Activated naive CD8-positive, alpha-beta T cell (primary cell): ENCODE measurements around the gene FMNL2.

ENCODE experiments used
- H3K27ac Mint-ChIP-seq: one replicate; pipeline ENCODE4 v1.8.0; 2021; ENCODE audit warnings: mixed read lengths
- H3K27me3 Mint-ChIP-seq: one replicate; pipeline ENCODE4 v1.8.0; 2021; ENCODE audit warnings: mixed read lengths
- H3K36me3 Mint-ChIP-seq: one replicate; pipeline ENCODE4 v1.8.0; 2021; ENCODE audit warnings: mixed read lengths
- H3K4me1 Mint-ChIP-seq: one replicate; pipeline ENCODE4 v1.8.0; 2021; ENCODE audit warnings: low read depth, mixed read lengths
- H3K4me3 Mint-ChIP-seq: one replicate; pipeline ENCODE4 v1.8.0; 2021; ENCODE audit warnings: mild to moderate bottlenecking, mixed read lengths
- H3K9me3 Mint-ChIP-seq: one replicate; pipeline ENCODE4 v1.8.0; 2021; ENCODE audit warnings: low read depth, mixed read lengths

FMNL2 gene

DNA sequence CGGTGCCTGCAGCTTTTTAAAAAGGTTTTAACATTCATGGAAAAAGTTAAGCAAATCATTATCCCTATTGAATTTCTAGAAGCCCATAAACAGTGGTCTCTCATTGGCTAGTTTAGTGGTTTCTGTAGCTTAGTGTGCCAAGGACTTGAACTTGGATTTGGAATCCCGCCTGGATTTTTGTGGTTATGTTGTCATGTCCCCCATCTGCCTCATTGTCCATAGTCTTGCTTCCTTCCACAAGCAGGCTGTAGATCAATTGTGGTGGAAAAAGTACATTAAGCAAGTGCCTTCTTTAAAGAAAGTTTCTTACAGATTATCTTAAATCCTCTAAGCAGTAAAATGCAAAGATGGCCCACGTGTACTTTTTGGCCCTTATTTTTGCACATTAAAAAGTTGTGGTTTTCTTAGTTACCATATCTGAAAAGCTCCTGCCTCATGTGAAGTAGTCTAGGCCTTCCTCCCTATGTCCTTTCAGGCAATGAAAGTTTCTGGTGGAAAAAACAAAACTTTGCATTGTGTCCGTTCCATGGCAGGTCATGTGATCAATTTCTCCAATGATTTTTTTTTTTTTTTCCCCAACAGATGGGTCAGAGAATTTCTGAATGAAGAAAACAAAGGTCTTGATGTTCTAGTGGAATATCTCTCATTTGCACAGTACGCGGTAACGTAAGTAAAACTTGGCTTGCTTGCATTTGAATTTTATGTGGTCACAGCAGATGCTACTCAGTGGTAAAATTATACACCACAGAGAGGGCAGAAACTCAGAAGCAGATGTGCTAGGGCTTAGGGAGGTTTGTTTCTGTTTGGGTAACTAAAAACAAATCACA lies 223.4 kb downstream of the FMNL2 start:
- H3K27ac Mint-ChIP-seq = no peak overlapping the region
- H3K4me1 Mint-ChIP-seq = no peaks in the 10 kb centered on the region
- no peaks in the 10 kb centered on the region for H3K36me3 Mint-ChIP-seq
- H3K4me3 Mint-ChIP-seq = no peak overlapping the region
- no peaks in the 10 kb centered on the region for H3K27me3 Mint-ChIP-seq
- no peaks in the 10 kb centered on the region for H3K9me3 Mint-ChIP-seq

DNA sequence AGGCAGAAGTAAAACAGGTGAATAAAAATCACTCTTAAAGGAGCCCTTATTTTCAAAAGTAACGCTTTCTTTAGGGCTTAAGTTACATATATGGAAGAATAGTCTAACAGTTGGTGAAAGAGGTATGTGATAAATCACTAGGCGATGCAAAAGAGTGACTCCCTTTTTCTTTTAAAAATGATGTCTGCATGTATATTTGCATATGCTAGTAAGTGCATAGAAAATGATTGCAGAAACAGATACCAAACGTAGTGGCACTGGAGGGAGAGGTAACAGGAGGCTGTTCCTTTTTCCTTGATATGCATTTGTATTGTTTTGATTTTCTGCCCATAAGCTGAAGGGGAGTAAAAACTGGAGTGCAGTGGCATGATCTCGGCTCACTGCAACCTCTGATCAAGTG lies 224.0 kb downstream of the FMNL2 start:
- H3K27me3 Mint-ChIP-seq = no peaks in the 10 kb centered on the region
- no peaks in the 10 kb centered on the region for H3K4me1 Mint-ChIP-seq
- no peak overlapping the region for H3K4me3 Mint-ChIP-seq
- H3K36me3 Mint-ChIP-seq = no peaks in the 10 kb centered on the region
- no peak overlapping the region for H3K27ac Mint-ChIP-seq
- H3K9me3 Mint-ChIP-seq = no peaks in the 10 kb centered on the region

- Mint-ChIP-seq H3K9me3 (no peaks in the 10 kb centered on the region), H3K27ac (no peak overlapping the region), H3K4me1 (no peaks in the 10 kb centered on the region), H3K36me3 (no peaks in the 10 kb centered on the region), H3K27me3 (no peaks in the 10 kb centered on the region), H3K4me3 (no peak overlapping the region)
Measured at GRCh38 chr2:152560166-152560565, 225.2 kb downstream of the FMNL2 start.

DNA sequence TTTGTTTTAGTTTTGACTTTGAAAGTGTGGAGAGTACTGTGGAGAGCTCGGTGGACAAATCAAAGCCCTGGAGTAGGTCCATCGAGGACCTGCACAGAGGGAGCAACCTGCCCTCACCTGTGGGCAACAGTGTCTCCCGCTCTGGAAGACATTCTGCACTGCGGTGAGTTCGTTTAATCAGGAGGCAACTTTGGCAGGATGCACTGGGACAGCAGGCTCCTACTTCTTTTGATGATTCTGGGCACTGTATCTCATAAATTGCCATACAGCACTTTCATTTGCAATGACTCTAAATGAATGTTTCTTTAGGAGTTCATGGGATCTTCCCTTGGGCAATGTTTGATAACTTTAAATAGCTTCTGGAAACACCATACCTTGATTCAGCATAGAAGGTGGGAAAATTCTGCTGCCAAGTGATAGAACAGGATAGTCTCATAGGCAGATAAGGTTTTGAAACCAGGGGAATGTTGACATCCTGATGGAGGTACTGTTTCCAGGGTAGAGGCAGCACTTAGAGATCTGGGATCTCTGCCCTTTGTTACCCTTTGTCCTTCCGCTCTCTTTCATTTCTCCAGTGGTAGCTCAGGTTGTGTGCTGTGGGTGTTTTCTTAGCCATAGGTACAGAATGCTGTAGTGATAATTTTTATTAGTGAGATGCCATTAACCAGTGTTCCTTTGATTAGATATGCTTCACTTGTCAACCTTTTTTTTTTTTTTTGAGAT lies 226.1 kb downstream of the FMNL2 start:
- no peaks in the 10 kb centered on the region for H3K9me3 Mint-ChIP-seq
- no peak overlapping the region for H3K27ac Mint-ChIP-seq
- H3K4me3 Mint-ChIP-seq = no peak overlapping the region
- no peaks in the 10 kb centered on the region for H3K4me1 Mint-ChIP-seq
- H3K27me3 Mint-ChIP-seq = peaks cover 4% of the 10 kb centered on the region
- H3K36me3 Mint-ChIP-seq = no peaks in the 10 kb centered on the region

- Mint-ChIP-seq H3K27ac (no peak overlapping the region), H3K4me3 (no peak overlapping the region), H3K36me3 (no peaks in the 10 kb centered on the region), H3K9me3 (no peaks in the 10 kb centered on the region), H3K4me1 (no peaks in the 10 kb centered on the region), H3K27me3 (peaks cover 4% of the 10 kb centered on the region)
Measured at GRCh38 chr2:152562198-152562884, 227.4 kb downstream of the FMNL2 start.

DNA sequence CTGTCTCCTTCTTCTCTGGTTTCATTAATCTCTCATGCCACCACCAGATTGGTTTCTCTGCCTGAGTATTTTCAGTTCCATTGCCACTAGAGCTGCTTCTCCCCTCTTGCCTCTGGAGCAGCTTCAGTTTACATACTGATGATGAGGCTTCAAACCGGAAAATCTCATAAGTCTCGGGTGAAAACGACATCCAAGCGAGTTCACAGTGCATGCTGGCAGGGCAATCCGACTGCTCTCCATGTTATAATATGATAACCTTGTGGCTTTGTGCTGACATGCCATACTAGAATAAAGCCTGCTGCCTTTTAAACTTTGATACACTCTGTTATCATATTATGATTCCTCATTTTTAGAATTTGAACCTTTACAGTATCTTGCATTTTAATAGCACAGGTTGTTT lies 228.8 kb downstream of the FMNL2 start:
- Mint-ChIP-seq H3K4me3 (no peak overlapping the region), H3K4me1 (no peaks in the 10 kb centered on the region), H3K9me3 (no peaks in the 10 kb centered on the region), H3K36me3 (no peaks in the 10 kb centered on the region), H3K27ac (no peak overlapping the region), H3K27me3 (peaks cover 4% of the 10 kb centered on the region)

GRCh38 chr2:152564754-152565551 lies 230.0 kb downstream of the FMNL2 start:
- Mint-ChIP-seq H3K27me3 (peaks cover 4% of the 10 kb centered on the region), H3K4me1 (no peaks in the 10 kb centered on the region), H3K9me3 (no peaks in the 10 kb centered on the region), H3K36me3 (no peaks in the 10 kb centered on the region), H3K27ac (no peak overlapping the region), H3K4me3 (no peak overlapping the region)

- H3K27me3 Mint-ChIP-seq = peaks cover 9% of the 10 kb centered on the region
- H3K27ac Mint-ChIP-seq = no peak overlapping the region
- no peaks in the 10 kb centered on the region for H3K36me3 Mint-ChIP-seq
- H3K9me3 Mint-ChIP-seq = no peaks in the 10 kb centered on the region
- H3K4me1 Mint-ChIP-seq = no peaks in the 10 kb centered on the region
- H3K4me3 Mint-ChIP-seq = no peak overlapping the region
Measured at GRCh38 chr2:152565884-152566727, 231.1 kb downstream of the FMNL2 start.

DNA sequence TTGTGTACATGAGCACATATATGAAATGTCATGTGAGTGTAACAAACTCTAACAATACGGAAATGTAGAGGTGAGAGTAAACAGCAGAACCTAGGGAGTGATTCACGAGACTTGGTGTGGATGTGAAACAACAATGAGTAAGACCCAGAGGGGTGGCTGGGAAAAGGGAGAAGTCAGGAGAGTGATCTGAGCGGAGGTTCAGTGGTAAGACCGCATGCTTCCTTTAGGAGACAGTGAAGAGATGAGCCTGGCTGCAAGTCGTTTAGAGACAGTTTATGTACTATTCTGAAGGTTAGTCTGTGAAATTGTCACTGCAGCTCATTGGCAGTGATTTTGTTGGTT lies 231.7 kb downstream of the FMNL2 start:
- Mint-ChIP-seq H3K27ac (no peak overlapping the region), H3K4me3 (no peak overlapping the region), H3K9me3 (no peaks in the 10 kb centered on the region), H3K36me3 (no peaks in the 10 kb centered on the region), H3K4me1 (no peaks in the 10 kb centered on the region), H3K27me3 (peaks cover 9% of the 10 kb centered on the region)

- peaks cover 9% of the 10 kb centered on the region for H3K27me3 Mint-ChIP-seq
- no peak overlapping the region for H3K27ac Mint-ChIP-seq
- H3K36me3 Mint-ChIP-seq = no peaks in the 10 kb centered on the region
- H3K9me3 Mint-ChIP-seq = no peaks in the 10 kb centered on the region
- H3K4me3 Mint-ChIP-seq = no peak overlapping the region
- H3K4me1 Mint-ChIP-seq = peaks cover 8% of the 10 kb centered on the region
Measured at GRCh38 chr2:152568531-152568930, 233.6 kb downstream of the FMNL2 start.

DNA sequence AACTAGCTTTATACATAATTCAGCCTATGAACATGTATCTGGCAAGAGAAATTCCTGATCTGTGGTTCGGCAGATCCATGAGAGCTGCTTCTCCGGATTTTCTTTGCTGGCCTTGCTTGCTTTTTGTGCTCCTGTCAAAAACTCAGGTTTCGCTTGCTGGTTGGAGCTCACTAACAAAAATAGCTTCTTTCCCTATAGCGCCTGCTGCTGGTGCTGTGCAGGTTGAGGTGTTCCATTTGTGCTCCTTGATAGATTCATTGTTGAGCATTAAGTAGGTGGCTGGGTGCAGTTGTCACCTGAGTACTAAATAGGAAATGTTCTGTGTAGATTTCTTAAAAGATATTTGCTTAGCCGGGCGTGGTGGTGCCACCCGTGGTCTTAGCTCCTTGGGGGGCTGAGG lies 234.2 kb downstream of the FMNL2 start:
- H3K4me1 Mint-ChIP-seq = peaks cover 8% of the 10 kb centered on the region
- H3K27ac Mint-ChIP-seq = no peak overlapping the region
- no peak overlapping the region for H3K4me3 Mint-ChIP-seq
- no peaks in the 10 kb centered on the region for H3K36me3 Mint-ChIP-seq
- H3K27me3 Mint-ChIP-seq = peaks cover 9% of the 10 kb centered on the region
- H3K9me3 Mint-ChIP-seq = no peaks in the 10 kb centered on the region

DNA sequence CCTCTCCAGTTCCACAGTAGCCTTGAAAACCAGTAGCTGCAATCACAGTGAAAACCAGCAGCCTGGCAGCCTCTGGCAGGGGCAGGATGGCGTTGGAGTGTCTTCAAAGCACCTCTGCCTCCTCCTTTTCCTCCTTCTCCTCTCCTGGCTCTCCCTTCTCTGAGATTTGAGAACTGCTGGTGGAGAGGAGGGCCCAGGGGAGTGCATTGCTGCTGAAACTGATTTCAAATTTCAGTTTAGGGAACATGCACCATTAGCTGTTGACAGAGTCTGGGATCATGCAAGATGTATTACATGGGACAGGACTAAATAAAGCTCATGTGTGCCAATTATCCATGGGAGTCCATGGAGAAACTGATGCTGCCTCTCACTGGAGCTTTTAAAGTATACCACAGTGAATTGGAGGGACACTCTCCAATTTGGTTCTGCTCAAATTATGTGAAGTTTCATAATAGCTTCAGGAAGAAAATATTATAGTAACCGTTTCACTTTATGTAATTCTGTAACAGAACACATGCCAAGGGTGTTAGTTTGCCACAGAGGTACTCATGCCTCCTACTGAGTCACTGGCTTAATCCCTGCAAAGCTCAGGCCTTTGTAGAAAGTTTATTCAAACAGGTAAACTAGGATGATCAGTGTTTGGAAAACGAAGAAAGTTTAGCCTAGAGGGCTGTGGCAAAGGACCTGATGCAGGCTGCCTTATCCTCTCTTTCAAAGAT lies 236.2 kb downstream of the FMNL2 start:
- Mint-ChIP-seq H3K27ac (no peak overlapping the region), H3K27me3 (peaks cover 7% of the 10 kb centered on the region)

GRCh38 chr2:152572031-152572430 lies 237.1 kb downstream of the FMNL2 start:
- no peaks in the 10 kb centered on the region for H3K36me3 Mint-ChIP-seq
- H3K9me3 Mint-ChIP-seq = no peaks in the 10 kb centered on the region
- peaks cover 8% of the 10 kb centered on the region for H3K4me1 Mint-ChIP-seq
- no peak overlapping the region for H3K4me3 Mint-ChIP-seq
- H3K27ac Mint-ChIP-seq = no peak overlapping the region
- peaks cover 7% of the 10 kb centered on the region for H3K27me3 Mint-ChIP-seq

More for the DNA sequence above, 236.2 kb downstream of the FMNL2 start:
- H3K4me1 Mint-ChIP-seq = peaks cover 8% of the 10 kb centered on the region
- no peak overlapping the region for H3K4me3 Mint-ChIP-seq
- no peaks in the 10 kb centered on the region for H3K36me3 Mint-ChIP-seq
- no peaks in the 10 kb centered on the region for H3K9me3 Mint-ChIP-seq
